Thyroid gland (tissue), 4 donors: ENCODE data around the gene CRK.

Source experiments
- CTCF ChIP-seq, 6 experiments: fragments of 200-600 bp in 3 of 6; fragments of 450-650 bp in 3 of 6; sonication (generic) in 3 of 6; IDR thresholded peaks; one replicate each; pipeline ENCODE4 v1.5.1; 2016 to 2019; ENCODE audit warnings: antibody characterized with exemption in 6 of 6, mild to moderate bottlenecking in 2 of 6, inconsistent platforms in 1 of 6, moderate library complexity in 1 of 6
- POLR2A ChIP-seq, 2 donors: fragments of 450-650 bp; IDR thresholded peaks; one replicate each; pipeline ENCODE4 v1.6.1; 2017; ENCODE audit warnings: antibody characterized with exemption in 2 of 2, mild to moderate bottlenecking in 2 of 2, moderate library complexity in 1 of 2

GRCh38 chr17:1376061-1376460, 80.0 kb downstream of the CRK start:
- no peak for TF ChIP-seq CTCF (IDR thresholded peaks at IDR 0.05)
- no peak for TF ChIP-seq POLR2A (IDR thresholded peaks at IDR 0.05)
